K562 (cell line): ENCODE data around the gene IL4I1. TPM values are rescaled to one million over a fixed set of nuclear protein-coding genes. Genes with fewer than 3 reads are reported as not detected.

Experiments used
- DNMT1 ChIP-seq: fragments of 450-650 bp; IDR thresholded peaks from 2 replicates; pipeline ENCODE4 v1.6.1; 2016; ENCODE audit warnings: antibody characterized with exemption, mild to moderate bottlenecking
- FOS ChIP-seq: IDR thresholded peaks from 3 replicates; pipeline ENCODE4 v1.6.1; 2011; ENCODE audit not compliant: insufficient read length; ENCODE audit errors: extremely low read depth
- GTF2A2 ChIP-seq: IDR thresholded peaks from 2 replicates; pipeline ENCODE4 v1.6.1; 2016; ENCODE audit warnings: mild to moderate bottlenecking, missing genetic modification characterization, missing compliant biosample characterization
- HMG20B ChIP-seq: fragments of 250-450 bp; sonication (Bioruptor Pico); IDR thresholded peaks from 2 replicates; pipeline ENCODE4 v1.5.0; 2021; ENCODE audit warnings: mild to moderate bottlenecking
- HOXB6 ChIP-seq: fragments of 250-450 bp; sonication (Bioruptor Pico); IDR thresholded peaks from 2 replicates; pipeline ENCODE4 v1.5.1; 2022; ENCODE audit warnings: mild to moderate bottlenecking, borderline replicate concordance
- ILF3 ChIP-seq: fragments of 450-650 bp; IDR thresholded peaks from 2 replicates; pipeline ENCODE4 v1.6.1; 2018; ENCODE audit warnings: antibody characterized with exemption, mild to moderate bottlenecking, moderate library complexity, borderline replicate concordance
- KAT2B ChIP-seq: IDR thresholded peaks from one replicate; pipeline ENCODE4 v1.6.1; 2012; ENCODE audit warnings: low read depth, mild to moderate bottlenecking, control low read depth, inconsistent platforms, low read length, moderate library complexity
- MCM7 ChIP-seq, 2 experiments: fragments of 450-650 bp; IDR thresholded peaks; 2 replicates each; pipeline ENCODE4 v1.6.1; 2016 to 2018
- NFRKB ChIP-seq: fragments of 450-650 bp; IDR thresholded peaks from 2 replicates; pipeline ENCODE4 v1.6.1; 2016; ENCODE audit warnings: low read depth
- SAP30 ChIP-seq: fragments of 200-600 bp; sonication (generic); IDR thresholded peaks from 2 replicates; pipeline ENCODE4 v1.6.1; 2012; ENCODE audit warnings: borderline replicate concordance, low read depth, mild to moderate bottlenecking, moderate library complexity, low read length, control low read depth, inconsistent platforms; ENCODE audit not compliant: insufficient read depth, poor library complexity, severe bottlenecking
- SMARCC2 ChIP-seq: fragments of 450-650 bp; IDR thresholded peaks from 2 replicates; pipeline ENCODE4 v1.6.1; 2017; ENCODE audit warnings: antibody characterized with exemption, moderate library complexity, mild to moderate bottlenecking, low read depth
- SREBF2 ChIP-seq: sonication (generic); formaldehyde crosslinking; IDR thresholded peaks from 2 replicates; pipeline ENCODE4 v1.4.0; 2020; ENCODE audit warnings: mild to moderate bottlenecking, missing genetic modification reagents
- ZFPM2 ChIP-seq: fragments of 250-450 bp; sonication (Bioruptor Pico); IDR thresholded peaks from 2 replicates; pipeline ENCODE4 v1.5.1; 2022; ENCODE audit warnings: mild to moderate bottlenecking
- ZNF174 ChIP-seq: fragments of 250-450 bp; sonication (Bioruptor Pico); IDR thresholded peaks from 2 replicates; pipeline ENCODE4 v1.4.0; 2020; ENCODE audit warnings: mild to moderate bottlenecking
- ZNF354B ChIP-seq: fragments of 250-450 bp; sonication (Bioruptor Pico); IDR thresholded peaks from 2 replicates; pipeline ENCODE4 v1.4.0; 2020
- ZNF75A ChIP-seq: fragments of 450-650 bp; formaldehyde crosslinking; IDR thresholded peaks from 2 replicates; pipeline ENCODE4 v1.4.0; 2020; ENCODE audit warnings: mild to moderate bottlenecking
- polyA plus RNA-seq, 8 experiments: library from polyadenylated mRNA; depleted of rRNA in 4 of 8; stranded (reverse) in 5 of 8; unstranded in 3 of 8; fragments of >200 nt; fragmentation: Nextera tagmentation in 2 of 8; fragmentation: Illumina TruSeq in 1 of 8; extraction: Ambion mirVana in 2 of 8; extraction: Trizol in 1 of 8; gene quantifications; 2 replicates each; pipeline versions ENCODE4 v1.2.1 to v1.2.3, GENCODE V29; 2011 to 2014; ENCODE audit warnings: inconsistent platforms in 1 of 8, missing spikeins in 1 of 8
- total RNA-seq, 7 experiments: library from RNA; depleted of rRNA in 6 of 7; stranded (reverse); fragments of >200 nt in 6 of 7; fragmentation: Illumina TruSeq in 2 of 7; extraction: Trizol in 2 of 7; gene quantifications; 2 replicates each; pipeline versions ENCODE4 v1.2.1 to v1.2.3, GENCODE V29; 2011 to 2021; ENCODE audit warnings: low replicate concordance in 1 of 7
- TF ChIP-seq, protein P1 (sequence below), 2 experiments: fragments of 450-650 bp; IDR thresholded peaks; 2 replicates each; pipeline ENCODE4 v1.6.1; 2016; ENCODE audit warnings: mild to moderate bottlenecking in 2 of 2, borderline replicate concordance in 1 of 2, low read depth in 1 of 2, moderate library complexity in 1 of 2
- TF ChIP-seq, protein P2 (sequence below): fragments of 450-650 bp; IDR thresholded peaks from 2 replicates; pipeline ENCODE4 v1.6.1; 2016; ENCODE audit warnings: low read depth, mild to moderate bottlenecking, moderate library complexity

Gene IL4I1
- total and polyA plus RNA-seq, 9 of the 15 experiments (the other 6 are each of a cell fraction or from before 2014, with no cell fraction given): 0.06 to 0.95 (median 0.43) TPM; not detected in 2

DNA sequence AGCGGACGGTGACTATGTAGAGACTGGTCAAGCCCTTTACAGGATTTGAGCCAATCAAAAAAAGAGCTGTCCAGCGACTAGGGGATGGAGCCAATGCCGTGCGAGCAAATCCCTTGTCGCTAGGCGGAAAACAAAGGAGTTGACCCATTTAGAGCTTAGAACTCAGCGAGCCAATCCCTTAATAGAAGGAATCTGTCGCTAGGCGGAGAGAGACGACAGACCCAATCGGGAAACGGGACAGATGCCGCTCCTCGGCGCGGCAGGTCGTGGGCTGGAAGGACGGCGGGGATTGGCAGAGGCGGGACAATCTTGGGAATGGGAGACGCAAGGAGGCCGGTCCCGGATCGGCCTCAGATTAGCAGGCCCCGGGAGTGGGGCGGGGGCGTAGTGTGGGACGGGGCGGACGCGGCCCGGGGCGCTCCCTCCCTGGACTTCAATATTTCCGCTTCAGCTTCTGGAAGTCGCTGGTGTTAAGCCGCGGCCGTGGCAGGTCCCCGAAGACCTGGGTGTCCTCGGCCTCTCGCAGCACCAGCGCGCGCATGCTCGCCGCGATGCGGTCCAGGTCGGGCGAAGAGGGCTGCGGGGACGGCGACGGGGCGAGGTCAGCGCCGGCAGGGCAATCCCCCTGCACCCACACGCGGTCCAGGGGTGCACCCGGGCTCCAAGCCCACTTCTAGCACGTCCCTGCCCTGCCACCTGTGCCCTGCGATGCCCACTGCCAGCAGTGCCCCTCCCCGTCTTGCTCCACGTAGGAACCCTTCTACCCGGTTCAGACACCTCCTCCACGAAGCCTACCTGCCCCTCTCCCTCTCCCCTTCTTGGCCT, 27.0 kb downstream of the IL4I1 start (continued):
- TF ChIP-seq ILF3 (no peak), SREBF2 (CRISPR knock-in tag) (no peak), KAT2B (no peak), ZNF174 (no peak), ZNF75A (no peak), HOXB6 (CRISPR knock-in tag) (no peak), ZNF354B (no peak), NFRKB (no peak), FOS (peak; percentile 92), ZFPM2 (CRISPR knock-in tag) (0 out of 2 replicates have a peak, but pooled peaks have one; percentile 63), MCM7 (IDR thresholded peaks at IDR 0.05) (no peak), HMG20B (CRISPR knock-in tag) (no peak), SAP30 (peak; percentile 38), DNMT1 (no peak), GTF2A2 (no peak), SMARCC2 (no peak)
- TF ChIP-seq, protein P1, sequence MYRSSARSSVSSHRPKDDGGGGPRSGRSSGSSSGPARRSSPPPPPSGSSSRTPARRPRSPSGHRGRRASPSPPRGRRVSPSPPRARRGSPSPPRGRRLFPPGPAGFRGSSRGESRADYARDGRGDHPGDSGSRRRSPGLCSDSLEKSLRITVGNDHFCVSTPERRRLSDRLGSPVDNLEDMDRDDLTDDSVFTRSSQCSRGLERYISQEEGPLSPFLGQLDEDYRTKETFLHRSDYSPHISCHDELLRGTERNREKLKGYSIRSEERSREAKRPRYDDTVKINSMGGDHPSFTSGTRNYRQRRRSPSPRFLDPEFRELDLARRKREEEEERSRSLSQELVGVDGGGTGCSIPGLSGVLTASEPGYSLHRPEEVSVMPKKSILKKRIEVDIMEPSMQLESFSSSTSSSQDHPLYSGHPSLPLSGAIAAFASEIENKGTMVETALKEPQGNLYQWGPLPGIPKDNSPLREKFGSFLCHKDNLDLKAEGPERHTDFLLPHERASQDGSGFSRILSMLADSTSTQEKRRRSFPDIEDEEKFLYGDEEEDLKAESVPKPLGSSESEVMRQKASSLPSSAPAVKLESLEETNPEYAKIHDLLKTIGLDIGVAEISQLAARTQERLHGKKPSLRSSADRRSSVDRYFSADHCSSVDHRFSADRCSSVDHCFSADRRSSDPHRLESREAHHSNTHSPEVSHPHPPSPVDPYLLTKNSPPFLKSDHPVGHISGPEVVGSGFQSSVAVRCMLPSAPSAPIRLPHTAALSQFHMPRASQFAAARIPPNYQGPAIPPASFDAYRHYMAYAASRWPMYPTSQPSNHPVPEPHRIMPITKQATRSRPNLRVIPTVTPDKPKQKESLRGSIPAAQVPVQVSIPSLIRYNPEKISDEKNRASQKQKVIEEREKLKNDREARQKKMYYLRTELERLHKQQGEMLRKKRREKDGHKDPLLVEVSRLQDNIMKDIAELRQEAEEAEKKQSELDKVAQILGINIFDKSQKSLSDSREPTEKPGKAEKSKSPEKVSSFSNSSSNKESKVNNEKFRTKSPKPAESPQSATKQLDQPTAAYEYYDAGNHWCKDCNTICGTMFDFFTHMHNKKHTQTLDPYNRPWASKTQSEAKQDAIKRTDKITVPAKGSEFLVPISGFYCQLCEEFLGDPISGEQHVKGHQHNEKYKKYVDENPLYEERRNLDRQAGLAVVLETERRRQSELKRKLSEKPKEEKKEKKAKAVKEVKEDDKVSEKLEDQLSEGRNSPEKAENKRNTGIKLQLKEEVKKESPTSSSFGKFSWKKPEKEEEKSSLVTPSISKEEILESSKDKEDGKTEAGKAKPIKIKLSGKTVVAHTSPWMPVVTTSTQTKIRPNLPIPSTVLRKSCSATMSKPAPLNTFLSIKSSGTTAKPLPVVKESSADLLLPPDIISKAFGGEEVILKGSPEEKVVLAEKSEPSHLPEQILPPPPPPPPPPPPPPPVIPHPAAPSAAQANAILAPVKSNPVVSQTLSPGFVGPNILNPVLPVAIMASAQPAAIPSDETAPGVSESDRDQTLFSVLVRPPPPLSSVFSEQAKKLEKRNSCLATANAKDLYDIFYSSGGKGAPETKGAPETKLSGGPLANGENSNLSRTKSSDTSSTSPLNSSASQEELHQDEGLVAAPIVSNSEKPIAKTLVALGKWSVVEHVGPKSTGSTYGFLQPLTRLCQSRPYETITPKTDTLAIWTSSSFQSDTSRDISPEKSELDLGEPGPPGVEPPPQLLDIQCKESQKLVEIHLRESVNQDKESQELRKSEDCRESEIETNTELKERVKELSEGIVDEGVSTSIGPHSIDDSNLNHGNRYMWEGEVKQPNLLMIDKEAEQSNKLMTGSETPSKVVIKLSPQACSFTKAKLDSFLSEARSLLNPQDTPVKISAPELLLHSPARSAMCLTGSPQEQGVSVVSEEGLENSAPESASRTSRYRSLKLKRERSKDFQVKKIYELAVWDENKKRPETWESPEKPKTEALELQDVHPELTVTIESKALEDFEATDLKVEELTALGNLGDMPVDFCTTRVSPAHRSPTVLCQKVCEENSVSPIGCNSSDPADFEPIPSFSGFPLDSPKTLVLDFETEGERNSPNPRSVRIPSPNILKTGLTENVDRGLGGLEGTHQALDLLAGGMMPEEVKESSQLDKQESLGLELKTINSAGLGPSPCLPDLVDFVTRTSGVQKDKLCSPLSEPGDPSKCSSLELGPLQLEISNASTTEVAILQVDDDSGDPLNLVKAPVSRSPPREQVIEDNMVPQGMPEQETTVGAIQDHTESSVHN (IDR thresholded peaks at IDR 0.05; ENCODE audit: borderline replicate concordance in 1 of 2, low read depth in 1 of 2): no peak
- TF ChIP-seq, protein P2, sequence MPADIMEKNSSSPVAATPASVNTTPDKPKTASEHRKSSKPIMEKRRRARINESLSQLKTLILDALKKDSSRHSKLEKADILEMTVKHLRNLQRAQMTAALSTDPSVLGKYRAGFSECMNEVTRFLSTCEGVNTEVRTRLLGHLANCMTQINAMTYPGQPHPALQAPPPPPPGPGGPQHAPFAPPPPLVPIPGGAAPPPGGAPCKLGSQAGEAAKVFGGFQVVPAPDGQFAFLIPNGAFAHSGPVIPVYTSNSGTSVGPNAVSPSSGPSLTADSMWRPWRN: peak; percentile 77
